ENCODE results near the gene SORL1.
A peak's percentile ranks its signal among the peaks of the same experiment; 100 is the strongest.

SORL1 gene

GRCh38 chr11:121589946-121590537 lies 137.9 kb downstream of the SORL1 start:
- Histone ChIP-seq H3K36me3 (ENCODE audit: insufficient read depth, low read length) (peaks cover 99% of the 10 kb centered on the region), H3K9me2 (ENCODE audit: low read depth, low read length) (no peaks in the 10 kb centered on the region), H3K4me1 (ENCODE audit: insufficient read depth, low read length, severe bottlenecking) (peaks cover 35% of the 10 kb centered on the region), H3K4me2 (ENCODE audit: low read length) (peak overlapping the region; percentile 41; the same call in 1 of the 2 replicates), H3K9me3 (ENCODE audit: low read length) (no peaks in the 10 kb centered on the region), H4K20me1 (ENCODE audit: insufficient read depth, low read length) (no peaks in the 10 kb centered on the region), H3K27me3 (ENCODE audit: insufficient read depth, low read length) (no peaks in the 10 kb centered on the region), H2AFZ (ENCODE audit: low read length) (no peak overlapping the region), H3K9ac (ENCODE audit: low read length) (peak overlapping the region; percentile 10), H3K79me2 (ENCODE audit: insufficient read depth, low read length) (no peaks in the 10 kb centered on the region), H3K4me3 (ENCODE audit: low read depth, low read length, poor library complexity, severe bottlenecking) (no peak overlapping the region), H3K27ac (ENCODE audit: low read depth, low read length, poor library complexity, severe bottlenecking) (peak overlapping the region; percentile 87), H3F3A (ENCODE audit: insufficient read depth, low read length) (peaks cover 10% of the 10 kb centered on the region; the same call in 1 of the 2 replicates)
- TF ChIP-seq CTCF (IDR thresholded peaks at IDR 0.05; ENCODE audit: low read length) (no peak), EZH2 (IDR thresholded peaks at IDR 0.05; ENCODE audit: borderline replicate concordance, low read length) (no peak)

GRCh38 chr11:121590772-121591404 lies 138.8 kb downstream of the SORL1 start:
- H3K4me1 ChIP-seq (ENCODE audit: insufficient read depth, low read length, severe bottlenecking), result peaks cover 35% of the 10 kb centered on the region
- no peak overlapping the region for H3K4me3 ChIP-seq (ENCODE audit: low read depth, low read length, poor library complexity, severe bottlenecking)
- peak overlapping the region; percentile 10; the same call in 1 of the 2 replicates for H3K9ac ChIP-seq (ENCODE audit: low read length)
- no peaks in the 10 kb centered on the region for H3K79me2 ChIP-seq (ENCODE audit: insufficient read depth, low read length)
- TF ChIP-seq CTCF (IDR thresholded peaks at IDR 0.05; ENCODE audit: low read length) (no peak), EZH2 (IDR thresholded peaks at IDR 0.05; ENCODE audit: borderline replicate concordance, low read length) (no peak)
- H3K36me3 ChIP-seq (ENCODE audit: insufficient read depth, low read length), result peaks cover 99% of the 10 kb centered on the region
- H3K4me2 ChIP-seq (ENCODE audit: low read length), result peak overlapping the region; percentile 41; the same call in 1 of the 2 replicates
- H3K9me3 ChIP-seq (ENCODE audit: low read length), result no peaks in the 10 kb centered on the region
- H3K27me3 ChIP-seq (ENCODE audit: insufficient read depth, low read length), result no peaks in the 10 kb centered on the region
- H2AFZ ChIP-seq (ENCODE audit: low read length), result no peak overlapping the region
- H3K9me2 ChIP-seq (ENCODE audit: low read depth, low read length), result no peaks in the 10 kb centered on the region
- peaks cover 10% of the 10 kb centered on the region; the same call in 1 of the 2 replicates for H3F3A ChIP-seq (ENCODE audit: insufficient read depth, low read length)
- peak overlapping the region; percentile 87 for H3K27ac ChIP-seq (ENCODE audit: low read depth, low read length, poor library complexity, severe bottlenecking)
- no peaks in the 10 kb centered on the region for H4K20me1 ChIP-seq (ENCODE audit: insufficient read depth, low read length)

- H3K4me3 ChIP-seq (ENCODE audit: low read depth, low read length, poor library complexity, severe bottlenecking), result no peak overlapping the region
- H4K20me1 ChIP-seq (ENCODE audit: insufficient read depth, low read length), result no peaks in the 10 kb centered on the region
- TF ChIP-seq CTCF (IDR thresholded peaks at IDR 0.05; ENCODE audit: low read length) (peak; percentile 69), EZH2 (IDR thresholded peaks at IDR 0.05; ENCODE audit: borderline replicate concordance, low read length) (no peak)
- H3K9me3 ChIP-seq (ENCODE audit: low read length), result no peaks in the 10 kb centered on the region
- peaks cover 10% of the 10 kb centered on the region; the same call in 1 of the 2 replicates for H3F3A ChIP-seq (ENCODE audit: insufficient read depth, low read length)
- no peaks in the 10 kb centered on the region for H3K9me2 ChIP-seq (ENCODE audit: low read depth, low read length)
- H3K79me2 ChIP-seq (ENCODE audit: insufficient read depth, low read length), result no peaks in the 10 kb centered on the region
- no peak overlapping the region; the same call in 1 of the 2 replicates for H3K4me2 ChIP-seq (ENCODE audit: low read length)
- no peak overlapping the region for H2AFZ ChIP-seq (ENCODE audit: low read length)
- H3K27ac ChIP-seq (ENCODE audit: low read depth, low read length, poor library complexity, severe bottlenecking), result peak overlapping the region; percentile 87
- H3K27me3 ChIP-seq (ENCODE audit: insufficient read depth, low read length), result no peaks in the 10 kb centered on the region
- H3K4me1 ChIP-seq (ENCODE audit: insufficient read depth, low read length, severe bottlenecking), result peaks cover 35% of the 10 kb centered on the region
- H3K36me3 ChIP-seq (ENCODE audit: insufficient read depth, low read length), result peaks cover 99% of the 10 kb centered on the region
- H3K9ac ChIP-seq (ENCODE audit: low read length), result no peak overlapping the region
Measured at GRCh38 chr11:121591405-121592033, 139.4 kb downstream of the SORL1 start.
